Panc1 (cell line): ENCODE data around the gene EIF3B. TPM values are rescaled to one million over a fixed set of nuclear protein-coding genes. Genes with fewer than 3 reads are reported as not detected.

ENCODE experiments used
- ATAC-seq: fragments of 200-7000 bp; cut with Tn5 transposase; 2 replicates; pipeline ENCODE4 v1.9.1; 2020; ENCODE audit warnings: mild to moderate bottlenecking, moderate library complexity
- BruUV-seq: library from RNA; stranded (reverse); fragments of 400-500 nt; replicated peaks from 2 replicates; lab custom pipeline; 2021; lab: Mats Ljungman, UMichigan
- CTCF ChIA-PET: fragments of 300-600 bp; sonication (Branson Sonifier 250); formaldehyde crosslinking; loops from one replicate; lab custom pipeline; 2022; ENCODE audit warnings: antibody characterized with exemption; lab: Charles Lee
- POLR2A ChIA-PET: fragments of 300-600 bp; sonication (Branson Sonifier 250); formaldehyde crosslinking; loops from one replicate; lab custom pipeline; 2022; ENCODE audit warnings: antibody characterized with exemption; lab: Charles Lee
- DNase-seq: peaks from one replicate; pipeline ENCODE4 v3.0.0-alpha.2; 2010; ENCODE audit warnings: low read depth, low spot score
- H3K27ac ChIP-seq: 2 replicates; pipeline ENCODE4 v1.5.1; 2011; ENCODE audit warnings: mild to moderate bottlenecking, low read length, inconsistent platforms
- H3K27me3 ChIP-seq: fragments of 200-500 bp; sonication (Bioruptor generic); 2 replicates; pipeline ENCODE4 v1.6.0; 2014; ENCODE audit warnings: low read length, inconsistent platforms; ENCODE audit not compliant: control insufficient read depth, insufficient read depth
- H3K36me3 ChIP-seq: fragments of 200-500 bp; sonication (Bioruptor generic); 2 replicates; pipeline ENCODE4 v1.5.1; 2014; ENCODE audit warnings: inconsistent platforms, mild to moderate bottlenecking, low read length, moderate library complexity; ENCODE audit not compliant: control insufficient read depth, insufficient read depth
- H3K4me1 ChIP-seq: 2 replicates; pipeline ENCODE4 v1.5.1; 2011; ENCODE audit warnings: inconsistent platforms, mild to moderate bottlenecking, low read length, moderate library complexity; ENCODE audit not compliant: control insufficient read depth, insufficient read depth
- H3K4me3 ChIP-seq, 2 experiments: 2 replicates each; pipeline ENCODE4 v1.5.1; 2011 to 2012; ENCODE audit warnings: low read depth in 2 of 2, low read length in 2 of 2, mild to moderate bottlenecking in 2 of 2, inconsistent platforms in 1 of 2, moderate library complexity in 1 of 2
- H3K9me3 ChIP-seq: fragments of 200-500 bp; sonication (Bioruptor generic); 2 replicates; pipeline ENCODE4 v1.5.1; 2014; ENCODE audit warnings: low read depth, mild to moderate bottlenecking, inconsistent platforms, low read length, moderate library complexity; ENCODE audit not compliant: control insufficient read depth, insufficient read depth
- CTCF ChIP-seq: fragments of 450-650 bp; IDR thresholded peaks from 2 replicates; pipeline ENCODE4 v1.5.1; 2017; ENCODE audit warnings: mild to moderate bottlenecking
- POLR2AphosphoS5 ChIP-seq: IDR thresholded peaks from 2 replicates; pipeline ENCODE4 v1.6.1; 2012; ENCODE audit warnings: mild to moderate bottlenecking, low read depth, low read length, moderate library complexity
- REST ChIP-seq, 2 experiments: IDR thresholded peaks; 2 replicates each; pipeline ENCODE4 v1.6.1; 2011 to 2012; ENCODE audit warnings: low read depth in 2 of 2, control low read depth in 1 of 2, low read length in 1 of 2, mild to moderate bottlenecking in 1 of 2, moderate library complexity in 1 of 2; ENCODE audit not compliant: insufficient read depth in 1 of 2
- SIN3A ChIP-seq: IDR thresholded peaks from 2 replicates; pipeline ENCODE4 v1.6.1; 2012; ENCODE audit warnings: low read depth, mild to moderate bottlenecking, low read length, moderate library complexity, borderline replicate concordance; ENCODE audit not compliant: insufficient read depth
- TCF7L2 ChIP-seq: IDR thresholded peaks from 2 replicates; pipeline ENCODE4 v1.6.1; 2011; ENCODE audit warnings: mild to moderate bottlenecking, low read depth, low read length, inconsistent platforms
- in situ Hi-C: cut with HindIII; loops from 2 replicates; pipeline ENCODE4 v1.10.0; 2016; ENCODE audit warnings: low sequenced_read_pairs, low pct_unique_long_range_greater_than_20kb
- intact Hi-C: fragments of 100-400 bp; cut with micrococcal nuclease; formaldehyde crosslinking; loops from one replicate; pipeline ENCODE4 v1.10.0; 2022; ENCODE audit not compliant: unreplicated experiment
- total RNA-seq: library from RNA; stranded (reverse); gene quantifications from one replicate; pipeline ENCODE4 v1.2.1, GENCODE V29; 2021; ENCODE audit not compliant: unreplicated experiment

The EIF3B gene
- total RNA-seq, 1 experiment from 2014 or later = 432 TPM

- in situ Hi-C loops = no loop called here
- ChIA-PET POLR2A (no interaction called here), CTCF (interaction anchor here (0.6 kb wide), 1 partner anchor 13 kb away, joined by 3 read pairs; no protein-coding TSS in a partner anchor)
- no peak for TF ChIP-seq REST (IDR thresholded peaks at IDR 0.05; ENCODE audit: insufficient read depth in 1 of 2, low read depth in 2 of 2, low read length in 1 of 2)
- no peak for TF ChIP-seq POLR2AphosphoS5
- no peak for TF ChIP-seq SIN3A
- no peak for TF ChIP-seq CTCF
- TF ChIP-seq TCF7L2 = no peak
- H3K27ac ChIP-seq = peak overlapping the region; percentile 32; the same call in 1 of the 2 replicates
- ATAC-seq (no peak), DNase-seq (no peak)
- BruUV-seq = no TSS peak
- H3K36me3 ChIP-seq = peaks cover 54% of the 10 kb centered on the region
- no peaks in the 10 kb centered on the region for H3K9me3 ChIP-seq
- H3K4me1 ChIP-seq = peaks cover 20% of the 10 kb centered on the region
- no peaks in the 10 kb centered on the region for H3K27me3 ChIP-seq
- no peak overlapping the region for H3K4me3 ChIP-seq
- intact Hi-C loops = no loop called here
These were observed 6.2 kb downstream of the EIF3B start for GRCh38 chr7:2360796-2361195.

GRCh38 chr7:2362385-2363088 lies 7.9 kb downstream of the EIF3B start:
- intact Hi-C loops = no loop called here
- in situ Hi-C loops = no loop called here
- POLR2A ChIA-PET = no interaction called here
- Histone ChIP-seq H3K4me3 (no peak overlapping the region), H3K9me3 (no peaks in the 10 kb centered on the region), H3K27ac (no peak overlapping the region), H3K27me3 (no peaks in the 10 kb centered on the region), H3K4me1 (peaks cover 10% of the 10 kb centered on the region; the same call in 1 of the 2 replicates), H3K36me3 (peaks cover 56% of the 10 kb centered on the region)
- DNase-seq (no peak), ATAC-seq (no peak)
- TF ChIP-seq CTCF = no peak
- TF ChIP-seq POLR2AphosphoS5 = no peak
- TF ChIP-seq REST (IDR thresholded peaks at IDR 0.05; ENCODE audit: insufficient read depth in 1 of 2, low read depth in 2 of 2, low read length in 1 of 2) = no peak
- TF ChIP-seq SIN3A = no peak
- no TSS peak for BruUV-seq
- CTCF ChIA-PET = no interaction called here
